NCI-H2227 (cell line): ENCODE results near the gene NEDD4L.
"Not testable (repeated sequence)": the region's sequence is repeated elsewhere in the genome, so short reads cannot be mapped to it uniquely, and the experiment has no call there.

ENCODE experiments used
- DNase-seq: peaks from one replicate; lab custom pipeline; 2025; ENCODE audit not compliant: unreplicated experiment; lab: John Stamatoyannopoulos, UW

NEDD4L gene

GRCh38 chr18:58282872-58283271 lies 238.8 kb downstream of the NEDD4L start:
- not testable (repeated sequence) for DNase-seq

GRCh38 chr18:58284699-58285448 lies 240.8 kb downstream of the NEDD4L start:
- DNase-seq: no peak

GRCh38 chr18:58285449-58286130 lies 241.6 kb downstream of the NEDD4L start:
- DNase-seq: no peak

DNA sequence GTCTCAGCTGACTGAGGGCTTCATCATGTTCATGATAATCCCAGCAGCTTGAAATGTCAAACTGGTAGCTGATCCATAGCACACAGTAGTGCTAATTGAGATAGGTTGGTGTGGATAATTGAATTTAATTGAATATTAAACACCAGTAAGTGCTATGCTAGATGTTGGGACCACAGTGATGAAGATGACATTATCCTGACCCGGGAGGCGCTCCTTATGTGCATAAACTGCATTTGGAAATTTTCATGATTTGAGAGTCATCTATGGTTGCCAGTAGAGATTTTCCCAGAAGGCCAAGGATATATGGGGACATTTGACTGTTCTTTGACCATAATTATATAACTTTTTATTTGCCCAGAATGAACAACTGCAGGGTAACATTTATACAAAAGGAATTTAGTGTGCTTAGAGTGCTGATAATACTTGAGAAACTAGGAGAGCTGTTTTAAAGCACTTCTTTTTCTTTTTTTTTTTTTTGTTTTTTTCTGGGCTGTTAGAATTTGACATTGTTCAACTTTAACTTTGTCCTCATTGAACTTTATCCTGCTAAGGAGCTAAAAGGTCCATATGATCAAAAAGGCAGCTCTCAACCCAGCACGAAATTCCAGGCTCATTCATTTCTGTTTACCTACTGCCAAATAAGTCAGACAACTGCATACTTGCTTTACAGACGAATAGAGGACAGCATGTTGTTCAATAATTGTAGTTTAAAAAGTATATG lies 242.8 kb downstream of the NEDD4L start:
- no peak for DNase-seq

- no peak for DNase-seq
These were observed 243.6 kb downstream of the NEDD4L start for GRCh38 chr18:58287353-58288274.

GRCh38 chr18:58288921-58289797 lies 245.1 kb downstream of the NEDD4L start:
- DNase-seq: no peak

DNA sequence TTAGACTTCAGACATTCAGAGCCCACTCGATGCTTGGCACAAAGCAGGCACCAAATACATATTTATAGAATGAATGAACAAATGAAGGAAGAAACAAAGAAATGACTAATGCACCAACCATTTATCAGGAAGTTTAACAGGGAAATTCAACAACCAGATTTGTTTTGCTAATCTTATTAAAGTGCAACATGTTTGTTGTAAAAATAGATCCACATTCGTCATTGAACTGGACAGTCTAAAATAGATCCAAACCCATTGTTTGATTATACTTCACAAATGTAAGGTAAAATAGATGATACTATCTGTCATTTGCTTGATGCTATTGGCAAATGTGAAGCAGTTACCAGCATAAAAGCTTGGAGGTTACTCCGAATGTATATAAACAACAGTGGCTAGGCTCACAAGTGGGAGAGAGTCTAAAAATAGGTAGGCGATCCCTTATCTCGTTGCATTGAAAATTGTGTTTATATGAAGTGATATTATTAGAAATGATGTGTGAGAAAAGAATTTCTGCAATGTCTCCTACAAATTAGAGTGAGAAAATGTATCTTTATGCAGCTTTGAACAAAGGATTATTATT lies 246.2 kb downstream of the NEDD4L start:
- no peak for DNase-seq

DNA sequence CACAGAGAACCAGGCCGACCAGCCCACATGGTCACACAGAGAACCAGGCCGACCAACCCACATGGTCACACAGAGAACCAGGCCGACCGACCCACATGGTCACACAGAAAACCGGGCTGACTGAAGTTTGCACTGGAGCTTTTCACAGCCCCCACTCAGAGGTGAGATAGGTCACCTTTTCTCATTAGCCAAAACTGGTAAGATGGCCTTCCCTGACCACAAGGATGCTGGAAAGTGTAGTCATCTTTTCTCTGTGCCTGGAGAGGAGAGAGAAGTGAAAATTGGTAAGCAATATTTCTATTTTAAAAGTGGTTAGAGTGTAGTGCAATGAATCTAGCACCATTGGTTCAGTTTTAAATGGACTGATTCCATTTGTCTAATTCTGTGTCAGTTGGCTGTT lies 247.1 kb downstream of the NEDD4L start:
- no peak for DNase-seq

DNA sequence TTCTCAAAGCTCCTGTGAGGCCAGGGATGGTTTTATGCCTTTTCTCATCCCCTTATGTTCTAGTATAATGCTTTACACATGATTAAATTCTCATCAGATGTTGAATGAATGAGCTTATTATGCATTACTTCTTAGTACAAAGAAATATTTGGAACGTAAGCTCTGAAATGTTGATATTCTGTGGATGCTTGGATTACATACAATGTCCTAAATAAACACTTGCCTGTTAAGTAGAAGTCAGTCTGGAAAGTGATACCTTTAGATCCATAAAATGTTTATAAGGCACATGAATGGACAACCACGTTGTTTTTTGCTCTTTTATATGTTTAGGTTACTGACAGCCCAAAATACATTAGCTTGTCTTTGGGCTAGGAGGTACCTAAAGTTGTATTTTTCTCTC lies 248.6 kb downstream of the NEDD4L start:
- no peak for DNase-seq

DNA sequence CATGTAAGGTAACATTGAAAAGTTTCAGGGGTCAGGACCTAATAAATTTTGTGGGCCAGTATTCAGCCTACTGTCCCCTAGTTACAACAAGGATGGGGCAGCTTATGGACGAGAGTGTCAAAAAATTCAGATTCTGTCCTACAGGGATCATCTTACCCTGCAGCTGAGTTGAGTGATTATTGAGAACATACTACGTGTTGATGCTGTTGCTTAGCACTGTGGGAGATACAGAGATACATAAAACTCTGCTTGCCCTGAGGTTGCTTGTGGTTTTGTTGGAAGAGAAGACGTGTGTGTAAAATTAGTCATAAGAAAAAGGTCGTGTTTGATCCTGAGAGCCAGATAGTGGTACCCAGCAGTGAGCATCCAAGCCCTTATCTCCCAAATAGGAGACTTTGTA lies 253.2 kb downstream of the NEDD4L start:
- DNase-seq: no peak

GRCh38 chr18:58298251-58299134 lies 254.5 kb downstream of the NEDD4L start:
- no peak for DNase-seq

GRCh38 chr18:58299135-58299473 lies 255.1 kb downstream of the NEDD4L start:
- no peak for DNase-seq

- DNase-seq: no peak
These were observed 255.9 kb downstream of the NEDD4L start for GRCh38 chr18:58299936-58300335.

GRCh38 chr18:58300867-58301266 lies 256.8 kb downstream of the NEDD4L start:
- DNase-seq: no peak

DNA sequence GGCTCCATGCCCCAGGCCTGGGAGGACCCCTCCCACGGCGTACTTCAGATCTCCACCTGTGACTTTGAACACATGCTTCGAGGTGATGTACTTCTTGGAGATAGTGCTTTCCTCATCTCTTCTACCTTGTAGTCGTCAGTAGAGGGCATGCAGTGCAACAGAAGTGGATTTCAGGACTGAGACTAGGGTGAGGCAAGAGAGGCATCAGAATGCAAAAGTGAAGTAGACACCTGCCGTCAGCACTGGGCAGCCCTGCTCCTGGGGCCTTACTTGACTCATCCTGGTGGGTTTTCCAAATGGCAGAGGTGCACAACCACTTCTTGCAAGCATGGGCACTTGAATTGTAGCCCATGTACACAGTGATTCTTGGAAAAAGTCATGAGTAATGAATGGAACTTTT lies 258.8 kb downstream of the NEDD4L start:
- no peak for DNase-seq

DNA sequence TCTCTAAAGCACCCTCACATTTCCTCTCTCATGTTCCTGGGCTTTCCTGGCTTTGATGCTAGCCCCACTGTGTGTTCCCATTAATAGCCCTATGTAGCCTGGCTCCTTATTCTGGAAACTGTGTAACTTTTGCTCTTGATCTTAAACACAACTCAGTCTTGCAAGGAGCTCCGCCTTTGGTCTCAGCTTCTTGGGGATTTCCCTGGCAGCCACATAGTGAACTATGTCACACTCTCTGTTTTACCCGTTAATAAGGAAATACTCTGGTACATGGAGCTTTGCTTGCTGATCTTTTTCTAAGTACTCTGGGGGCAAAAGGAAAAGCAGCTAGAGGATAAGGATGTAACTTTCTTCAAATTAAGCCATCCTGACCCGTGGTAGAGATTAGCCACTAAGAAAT lies 259.3 kb downstream of the NEDD4L start:
- DNase-seq: no peak

- no peak for DNase-seq
These were observed 261.8 kb downstream of the NEDD4L start for GRCh38 chr18:58305792-58306191.

DNA sequence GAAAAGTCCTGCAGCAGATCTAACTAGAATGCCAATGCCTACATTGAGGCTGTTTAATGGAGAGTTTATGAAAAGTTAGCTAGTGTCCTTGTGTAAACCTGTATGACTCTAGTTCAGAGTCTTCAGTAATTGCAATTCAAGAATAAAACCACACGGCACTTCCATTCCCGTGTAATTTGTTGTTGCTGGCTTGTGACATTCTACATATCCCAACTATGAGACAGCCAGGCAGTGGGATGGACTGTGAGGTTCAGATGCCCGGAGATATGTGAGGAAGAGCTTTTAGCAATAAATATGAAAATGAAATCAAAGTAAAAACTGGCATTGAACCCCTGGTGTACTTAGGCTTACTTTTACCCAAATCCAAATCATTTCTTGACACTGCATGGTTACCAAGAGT lies 263.4 kb downstream of the NEDD4L start:
- no peak for DNase-seq

GRCh38 chr18:58308463-58308862 lies 264.4 kb downstream of the NEDD4L start:
- no peak for DNase-seq
